Stomach (tissue), 9 donors: ENCODE measurements around the gene KHK. TPM values are rescaled to one million over a fixed set of nuclear protein-coding genes. Genes with fewer than 3 reads are reported as not detected.
A peak's percentile ranks its signal among the peaks of the same experiment; 100 is the strongest.

Experiments
- DNase-seq, 2 donors: peaks; one replicate each; pipeline versions ENCODE4 v3.0.0 to v3.0.0-alpha.2; 2013 to 2019
- H3K27ac ChIP-seq, 5 donors: fragments of 200-600 bp in 4 of 5; sonication (generic) in 4 of 5; one replicate each; pipeline ENCODE4 v1.5.1; 2013 to 2019; ENCODE audit warnings: mild to moderate bottlenecking in 1 of 5, moderate library complexity in 1 of 5
- H3K27me3 ChIP-seq, 3 donors: fragments of 200-600 bp; sonication (generic); one replicate each; pipeline ENCODE4 v1.5.1; 2017 to 2019; ENCODE audit warnings: mixed run types in 1 of 3
- H3K36me3 ChIP-seq, 4 donors: fragments of 200-600 bp; sonication (generic); 1 replicate in 3 of 4; 2 replicates in 1 of 4; pipeline ENCODE4 v1.5.1; 2016 to 2019
- H3K4me1 ChIP-seq, 4 donors: fragments of 200-600 bp; sonication (generic); one replicate each; pipeline ENCODE4 v1.5.1; 2016 to 2019
- H3K4me3 ChIP-seq, 4 donors: fragments of 200-600 bp; sonication (generic) in 3 of 4; one replicate each; pipeline ENCODE4 v1.5.1; 2016 to 2019; ENCODE audit warnings: mild to moderate bottlenecking in 1 of 4
- H3K9me3 ChIP-seq, 4 donors: fragments of 200-600 bp; sonication (generic); one replicate each; pipeline ENCODE4 v1.5.1; 2016 to 2019
- EP300 ChIP-seq: sonication (generic); formaldehyde crosslinking; IDR thresholded peaks from one replicate; pipeline ENCODE4 v1.6.1; 2017; ENCODE audit warnings: antibody characterized with exemption
- POLR2A ChIP-seq, 4 donors: fragments of 450-650 bp; IDR thresholded peaks; one replicate each; pipeline ENCODE4 v1.6.1; 2016; ENCODE audit warnings: antibody characterized with exemption in 4 of 4, control low read depth in 2 of 4, mild to moderate bottlenecking in 1 of 4, moderate library complexity in 1 of 4
- POLR2AphosphoS5 ChIP-seq, 3 donors: sonication (generic); formaldehyde crosslinking; IDR thresholded peaks; one replicate each; pipeline ENCODE4 v1.6.1; 2016; ENCODE audit warnings: antibody characterized with exemption in 3 of 3
- WGBS, 5 donors: extraction: QIAGEN DNeasy Blood & Tissue Kit in 3 of 5; methylation state at CpG; one replicate each; pipeline versions ENCODE4 v1.1.5 to v1.1.7; 2013 to 2018; 5-methylcytosine and 5-hydroxymethylcytosine counted together
- intact Hi-C: fragments of 100-400 bp; cut with DNase I; formaldehyde crosslinking; loops from one replicate; pipeline ENCODE4 v1.15.1; 2023; ENCODE audit warnings: low total_unique reads
- polyA plus RNA-seq, 3 donors: library from polyadenylated mRNA; stranded (reverse); fragments of 200-250 nt; gene quantifications; one replicate each; pipeline ENCODE4 v1.2.3, GENCODE V29; 2013
- total RNA-seq, 5 donors: library from RNA; depleted of rRNA; stranded (reverse); fragments of >200 nt; gene quantifications; one replicate each; pipeline versions ENCODE4 v1.1.0 to v1.2.3, GENCODE V29; 2014 to 2016
- TF ChIP-seq, protein P1 (sequence below), 7 experiments: fragments of 450-650 bp in 4 of 7; fragments of 200-600 bp in 3 of 7; sonication (generic) in 3 of 7; IDR thresholded peaks; one replicate each; pipeline ENCODE4 v1.5.1; 2016 to 2019; ENCODE audit warnings: antibody characterized with exemption in 7 of 7, control low read depth in 2 of 7, mild to moderate bottlenecking in 1 of 7
- donor health status: healthy with polysubstance abuse.
- donor health status: Bipolar disorder and iron deficiency.
- donor health status: healthy.

The KHK gene
- total and polyA plus RNA-seq, 8 donors = 1.3 to 18.2 (median 3.5) TPM; not detected in 1

DNA sequence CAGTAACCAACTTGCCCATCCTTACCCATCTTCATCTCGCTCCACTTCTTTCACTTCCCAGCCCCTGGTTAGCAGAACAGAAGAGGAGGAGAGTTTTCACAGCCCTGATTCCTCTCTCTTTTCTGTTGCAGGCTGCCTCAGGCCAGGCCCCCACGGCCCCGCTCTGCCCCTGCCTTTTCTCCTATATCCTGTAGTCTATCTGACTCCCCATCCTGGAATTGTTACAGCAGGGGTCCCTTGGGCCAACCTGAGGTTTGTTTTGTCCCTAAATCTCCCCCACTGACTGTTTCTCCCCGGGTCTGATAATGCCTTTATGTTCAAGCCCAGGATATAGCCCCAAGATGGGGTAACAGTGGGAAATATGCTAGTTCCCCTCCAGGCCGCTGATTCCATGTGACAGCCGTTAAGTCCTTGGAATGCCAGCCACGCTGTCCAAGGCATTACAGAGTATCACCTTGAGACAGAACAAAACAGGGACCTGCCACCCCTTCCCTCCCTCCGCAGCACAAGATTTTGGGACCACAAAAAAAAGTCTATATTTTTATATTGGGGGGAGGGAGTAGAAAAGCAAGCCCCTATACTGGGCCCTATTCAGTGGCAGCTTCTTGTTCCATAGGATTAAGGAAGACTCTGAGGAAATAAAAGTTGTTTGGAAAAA is 16.5 kb upstream of the KHK start:
- H3K27ac ChIP-seq = peak overlapping the region in 4 of 5 donors; percentile 92 to 94 (median 92)
- WGBS, 5 donors = 79 to 88% (median 87%) methylated on average over 8 of the region's 8 CpGs
- DNase-seq = no peak
- H3K27me3 ChIP-seq = no peaks in the 10 kb centered on the region
- H3K36me3 ChIP-seq = peaks cover 2 to 51% (median 45%) of the 10 kb centered on the region in 4 donors
- intact Hi-C loops = no loop called here
- H3K4me3 ChIP-seq = peak overlapping the region; percentile 72 to 90 (median 77)
- H3K4me1 ChIP-seq = peaks cover 30 to 74% (median 63%) of the 10 kb centered on the region in 4 donors
- no peak for TF ChIP-seq EP300
- no peak for TF ChIP-seq POLR2AphosphoS5 (IDR thresholded peaks at IDR 0.05)
- TF ChIP-seq, protein P1, sequence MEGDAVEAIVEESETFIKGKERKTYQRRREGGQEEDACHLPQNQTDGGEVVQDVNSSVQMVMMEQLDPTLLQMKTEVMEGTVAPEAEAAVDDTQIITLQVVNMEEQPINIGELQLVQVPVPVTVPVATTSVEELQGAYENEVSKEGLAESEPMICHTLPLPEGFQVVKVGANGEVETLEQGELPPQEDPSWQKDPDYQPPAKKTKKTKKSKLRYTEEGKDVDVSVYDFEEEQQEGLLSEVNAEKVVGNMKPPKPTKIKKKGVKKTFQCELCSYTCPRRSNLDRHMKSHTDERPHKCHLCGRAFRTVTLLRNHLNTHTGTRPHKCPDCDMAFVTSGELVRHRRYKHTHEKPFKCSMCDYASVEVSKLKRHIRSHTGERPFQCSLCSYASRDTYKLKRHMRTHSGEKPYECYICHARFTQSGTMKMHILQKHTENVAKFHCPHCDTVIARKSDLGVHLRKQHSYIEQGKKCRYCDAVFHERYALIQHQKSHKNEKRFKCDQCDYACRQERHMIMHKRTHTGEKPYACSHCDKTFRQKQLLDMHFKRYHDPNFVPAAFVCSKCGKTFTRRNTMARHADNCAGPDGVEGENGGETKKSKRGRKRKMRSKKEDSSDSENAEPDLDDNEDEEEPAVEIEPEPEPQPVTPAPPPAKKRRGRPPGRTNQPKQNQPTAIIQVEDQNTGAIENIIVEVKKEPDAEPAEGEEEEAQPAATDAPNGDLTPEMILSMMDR (IDR thresholded peaks at IDR 0.05) = no peak
- no peak for TF ChIP-seq POLR2A (IDR thresholded peaks at IDR 0.05)
- no peaks in the 10 kb centered on the region for H3K9me3 ChIP-seq

DNA sequence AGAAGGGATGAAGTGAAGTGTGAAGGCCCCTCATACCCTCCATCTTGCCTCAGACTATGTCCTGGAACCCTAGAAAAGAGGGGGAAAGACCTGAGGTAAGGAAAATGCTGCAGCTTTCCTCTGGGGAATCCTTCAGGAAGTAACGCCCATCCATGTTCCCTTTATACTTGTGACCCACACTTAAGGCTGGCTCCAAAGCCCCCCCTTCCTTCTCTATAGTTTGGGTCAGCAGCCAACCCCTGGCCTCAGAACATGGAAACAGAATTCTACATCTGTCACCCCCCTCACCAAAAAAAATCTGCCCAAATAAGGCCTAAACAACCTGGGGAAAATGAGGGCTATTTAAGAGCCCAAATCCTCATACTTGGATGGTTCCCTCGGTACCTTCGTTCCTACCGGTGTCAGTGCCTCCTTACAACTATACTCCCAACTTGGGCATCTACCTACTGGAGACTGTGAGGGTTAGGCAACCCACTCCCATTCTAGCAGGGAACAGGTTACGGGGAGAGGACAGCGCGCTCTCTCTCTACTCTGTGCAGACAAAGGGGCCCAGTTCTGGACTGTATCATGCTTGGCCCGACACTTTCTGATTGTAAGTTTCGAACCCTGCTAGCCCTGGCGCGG is 15.8 kb upstream of the KHK start:
- TF ChIP-seq POLR2A (IDR thresholded peaks at IDR 0.05) (no peak), EP300 (no peak), POLR2AphosphoS5 (IDR thresholded peaks at IDR 0.05) (no peak)
- TF ChIP-seq, protein P1 (IDR thresholded peaks at IDR 0.05) = no peak
- peaks cover 30 to 81% (median 69%) of the 10 kb centered on the region in 4 donors for H3K4me1 ChIP-seq
- H3K36me3 ChIP-seq = peaks cover 2 to 44% (median 38%) of the 10 kb centered on the region in 4 donors
- 1 to 4% (median 2%) methylated on average over 11 of the region's 11 CpGs for WGBS, 5 donors
- DNase-seq = no peak
- no peaks in the 10 kb centered on the region for H3K27me3 ChIP-seq
- no peaks in the 10 kb centered on the region for H3K9me3 ChIP-seq
- intact Hi-C loops = no loop called here
- peak overlapping the region; percentile 83 to 94 (median 92) for H3K27ac ChIP-seq
- H3K4me3 ChIP-seq = peak overlapping the region; percentile 72 to 90 (median 77)

DNA sequence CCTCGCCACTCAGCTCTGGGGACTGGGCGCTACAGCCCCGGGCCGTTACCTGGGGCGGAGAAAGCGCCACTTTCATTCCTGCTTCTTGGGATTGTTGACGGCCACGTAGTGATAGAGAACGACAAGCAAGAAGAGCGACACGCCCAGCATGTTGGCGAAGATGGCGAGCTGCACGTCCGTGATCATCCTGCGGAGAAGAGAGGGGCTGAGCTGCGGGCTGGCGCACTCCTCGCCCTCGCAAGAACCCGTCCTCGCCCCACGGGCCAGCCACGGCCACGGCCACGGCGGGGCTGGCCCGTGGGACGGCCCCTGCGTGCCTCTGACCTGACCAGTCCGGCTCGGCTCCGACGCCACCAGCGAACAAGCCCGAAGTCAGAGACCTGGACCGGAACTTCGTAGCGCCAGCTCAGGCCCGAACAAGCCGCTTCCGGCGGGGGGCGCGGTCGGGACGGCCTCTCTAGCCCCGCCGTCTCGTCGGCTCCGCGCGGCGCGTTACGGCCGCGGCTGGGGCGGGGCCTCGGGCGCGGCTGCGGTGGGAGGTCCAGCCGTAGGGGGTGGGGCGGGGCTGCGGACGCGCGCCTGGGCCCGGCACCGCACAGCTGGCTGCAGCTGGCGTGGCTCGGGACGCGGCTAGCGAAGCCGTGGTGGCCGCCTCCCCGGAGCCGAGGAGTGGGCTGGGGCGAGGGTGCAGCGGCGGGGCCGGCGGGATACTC is 15.1 kb upstream of the KHK start, which contains the start of gene OST4:
Gene OST4, minus strand, starts transcription at position 378 of the 713 bp plus-strand sequence.
- peak; percentile 72 to 92 (median 92) for TF ChIP-seq POLR2AphosphoS5 (IDR thresholded peaks at IDR 0.05)
- no peak for TF ChIP-seq POLR2A (IDR thresholded peaks at IDR 0.05)
- no peak for TF ChIP-seq EP300
- TF ChIP-seq, protein P1 (IDR thresholded peaks at IDR 0.05) = peak in 1 of 7 experiments; percentile 24
- intact Hi-C loops = no loop called here
- 0 to 1% (median 0%) methylated on average over 19 to 86 of the region's 86 CpGs for WGBS, 5 donors
- Histone ChIP-seq H3K27ac (peak within 1 kb of the TSS; percentile 83 to 94 (median 92)), H3K27me3 (no peaks in the 10 kb centered on the region), H3K9me3 (no peaks in the 10 kb centered on the region), H3K4me1 (peaks cover 30 to 83% (median 71%) of the 10 kb centered on the region in 4 donors), H3K4me3 (peak within 1 kb of the TSS; percentile 72 to 90 (median 77)), H3K36me3 (peaks cover under 1 to 37% (median 34%) of the 10 kb centered on the region in 4 donors)
- DNase-seq = peak; percentile 96 to 98
